ENCODE data around the gene B4GALT7. TPM values are rescaled to one million over a fixed set of nuclear protein-coding genes. Genes with fewer than 3 reads are reported as not detected.

B4GALT7 gene
- total RNA-seq, 4 donors from 2014 or later: 13.6 to 41.1 (median 29.8) TPM

DNA sequence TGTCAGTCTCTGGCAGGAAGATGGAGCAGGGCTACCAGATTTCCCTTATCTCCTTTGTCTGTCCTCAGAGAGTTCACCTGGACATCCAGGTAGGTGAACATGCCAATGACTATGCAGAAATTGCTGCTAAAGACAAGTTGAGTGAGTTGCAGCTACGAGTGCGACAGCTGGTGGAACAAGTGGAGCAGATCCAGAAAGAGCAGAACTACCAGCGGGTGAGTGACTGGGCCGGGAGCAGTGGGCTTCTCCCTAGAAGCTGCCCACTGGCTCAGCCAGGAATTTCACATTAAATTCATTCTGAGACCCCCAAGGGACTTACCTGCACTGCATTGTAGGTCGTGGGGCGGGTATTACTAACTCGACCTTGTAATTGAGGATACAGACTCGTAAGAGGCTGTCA, 5.9 kb upstream of the B4GALT7 start:
- 91 to 92% methylated on average over 8 of the region's 8 CpGs for WGBS, 2 donors
- TF ChIP-seq CTCF (IDR thresholded peaks at IDR 0.05) (no peak), EP300 (IDR thresholded peaks at IDR 0.05) (no peak), POLR2A (IDR thresholded peaks at IDR 0.05) (no peak)
- peaks cover 0 to 6% of the 10 kb centered on the region in 2 donors for H3K27me3 ChIP-seq
- H3K4me3 ChIP-seq: no peak overlapping the region
- H3K9me3 ChIP-seq: no peaks in the 10 kb centered on the region
- H3K4me1 ChIP-seq: peaks cover 0 to 25% (median 11%) of the 10 kb centered on the region in 4 donors
- no peak for DNase-seq (ENCODE audit: low spot score in 2 of 2)
- peaks cover 0 to 40% (median 11%) of the 10 kb centered on the region in 3 donors for H3K36me3 ChIP-seq
- H3K27ac ChIP-seq: no peak overlapping the region

- peaks cover 0 to 40% (median 11%) of the 10 kb centered on the region in 3 donors for H3K36me3 ChIP-seq
- no peak for DNase-seq (ENCODE audit: low spot score in 2 of 2)
- H3K9me3 ChIP-seq: no peaks in the 10 kb centered on the region
- H3K27ac ChIP-seq: no peak overlapping the region
- TF ChIP-seq CTCF (IDR thresholded peaks at IDR 0.05) (no peak), EP300 (IDR thresholded peaks at IDR 0.05) (no peak), POLR2A (IDR thresholded peaks at IDR 0.05) (no peak)
- no peak overlapping the region for H3K4me3 ChIP-seq
- peaks cover 0 to 3% of the 10 kb centered on the region in 2 donors for H3K27me3 ChIP-seq
- WGBS, 2 donors: 96% methylated on average over 8 of the region's 8 CpGs
- peaks cover 0 to 28% (median 13%) of the 10 kb centered on the region in 4 donors for H3K4me1 ChIP-seq
Measured at GRCh38 chr5:177595026-177595585, 4.8 kb upstream of the B4GALT7 start.

DNA sequence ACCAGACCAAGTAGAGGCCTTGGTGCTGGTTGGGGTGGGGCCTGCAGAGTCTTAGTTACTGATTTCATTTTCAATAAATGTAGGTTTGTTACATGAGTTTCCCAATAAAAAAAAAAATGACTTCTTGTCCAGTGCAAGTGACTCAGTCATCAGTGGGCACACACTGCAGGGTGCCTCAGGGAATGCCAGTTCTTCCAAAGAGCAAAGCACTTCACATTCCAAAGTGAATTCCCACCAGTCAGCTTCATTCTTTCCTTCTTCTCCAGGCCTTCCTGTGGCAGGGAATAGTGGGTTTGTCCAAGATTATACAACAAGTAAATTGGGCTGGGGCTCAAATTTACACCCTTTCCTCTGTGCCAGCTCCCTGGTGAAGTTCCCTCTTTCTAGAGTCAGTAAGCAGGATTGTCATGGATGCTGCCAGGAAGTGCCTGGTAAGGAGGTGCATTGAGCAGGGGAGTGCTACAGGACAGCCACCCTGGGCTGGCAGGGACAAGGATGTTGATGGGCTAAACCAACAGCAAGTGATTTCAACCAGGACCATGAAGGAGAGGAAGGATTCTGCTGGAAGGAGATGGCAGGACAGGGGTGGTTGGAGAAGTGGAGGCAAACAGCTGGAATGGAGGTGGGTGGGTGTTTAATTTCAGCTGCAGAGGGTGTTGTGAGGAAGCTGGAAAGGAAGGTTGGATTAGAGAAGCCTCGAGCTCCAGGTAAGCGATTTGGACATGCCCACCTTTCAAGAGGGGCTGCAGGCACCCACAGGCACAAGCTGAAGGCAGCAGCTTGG, 3.7 kb upstream of the B4GALT7 start:
- peaks cover 0 to 40% (median 11%) of the 10 kb centered on the region in 3 donors for H3K36me3 ChIP-seq
- WGBS, 2 donors: 93 to 97% methylated on average over 2 of the region's 2 CpGs
- no peaks in the 10 kb centered on the region for H3K27me3 ChIP-seq
- DNase-seq (ENCODE audit: low spot score in 2 of 2): no peak
- H3K27ac ChIP-seq: no peak overlapping the region
- H3K4me3 ChIP-seq: no peak overlapping the region
- H3K9me3 ChIP-seq: no peaks in the 10 kb centered on the region
- TF ChIP-seq EP300 (IDR thresholded peaks at IDR 0.05): no peak
- TF ChIP-seq CTCF (IDR thresholded peaks at IDR 0.05): no peak
- no peak for TF ChIP-seq POLR2A (IDR thresholded peaks at IDR 0.05)
- H3K4me1 ChIP-seq: peaks cover 0 to 36% (median 20%) of the 10 kb centered on the region in 4 donors

- no peak overlapping the region for H3K27ac ChIP-seq
- no peak for DNase-seq (ENCODE audit: low spot score in 2 of 2)
- no peak overlapping the region for H3K4me3 ChIP-seq
- peaks cover 0 to 38% (median 23%) of the 10 kb centered on the region in 4 donors for H3K4me1 ChIP-seq
- no peaks in the 10 kb centered on the region for H3K9me3 ChIP-seq
- H3K36me3 ChIP-seq: peaks cover 0 to 40% (median 11%) of the 10 kb centered on the region in 3 donors
- WGBS, 2 donors: 88 to 98% methylated on average over 2 of the region's 2 CpGs
- TF ChIP-seq EP300 (IDR thresholded peaks at IDR 0.05) (no peak), CTCF (IDR thresholded peaks at IDR 0.05) (no peak), POLR2A (IDR thresholded peaks at IDR 0.05) (no peak)
- H3K27me3 ChIP-seq: no peaks in the 10 kb centered on the region
Measured at GRCh38 chr5:177596775-177597238, 3.1 kb upstream of the B4GALT7 start.

DNA sequence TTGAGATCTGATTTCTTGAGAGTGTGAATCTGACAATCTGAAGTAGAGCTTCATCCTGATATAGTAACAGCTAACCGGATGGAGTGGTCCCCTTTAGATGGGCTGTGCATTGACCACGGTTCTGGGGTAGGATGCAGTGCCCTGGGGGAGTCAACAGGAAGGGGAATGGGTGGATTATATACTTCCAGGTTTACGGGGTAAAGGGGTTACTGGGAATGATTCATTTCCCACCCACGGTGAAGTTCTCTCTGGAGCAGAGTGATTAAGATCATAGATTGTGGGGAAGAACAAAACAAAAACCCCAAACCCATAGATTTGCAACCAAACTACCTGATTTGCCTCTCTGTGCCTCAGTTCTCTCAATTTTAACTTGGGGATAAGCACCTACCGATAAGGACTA, 1.5 kb upstream of the B4GALT7 start:
- Histone ChIP-seq H3K9me3 (no peaks in the 10 kb centered on the region), H3K4me1 (peaks cover 0 to 32% (median 13%) of the 10 kb centered on the region in 4 donors), H3K27ac (no peak overlapping the region), H3K27me3 (no peaks in the 10 kb centered on the region), H3K36me3 (peaks cover 0 to 38% (median 11%) of the 10 kb centered on the region in 3 donors), H3K4me3 (no peak overlapping the region)
- TF ChIP-seq EP300 (IDR thresholded peaks at IDR 0.05) (no peak), CTCF (IDR thresholded peaks at IDR 0.05) (no peak), POLR2A (IDR thresholded peaks at IDR 0.05) (no peak)
- 42 to 53% methylated on average over 5 of the region's 5 CpGs for WGBS, 2 donors
- no peak for DNase-seq (ENCODE audit: low spot score in 2 of 2)

All from tibial nerve (tissue), 4 donors.